Mononuclear cell (primary cell): Measurements from ENCODE around the gene CCDC86. TPM values are rescaled to one million over a fixed set of nuclear protein-coding genes. Genes with fewer than 3 reads are reported as not detected.
"Not testable (repeated sequence)": the region's sequence is repeated elsewhere in the genome, so short reads cannot be mapped to it uniquely, and the experiment has no call there.

ENCODE experiments used
- H3K27me3 ChIP-seq: 2 replicates; pipeline ENCODE4 v1.6.0; 2011; ENCODE audit warnings: low read length, control low read depth; ENCODE audit not compliant: insufficient read depth
- H3K4me1 ChIP-seq: 2 replicates; pipeline ENCODE4 v1.5.1; 2011; ENCODE audit warnings: mild to moderate bottlenecking, low read length, control low read depth; ENCODE audit not compliant: insufficient read depth
- H3K4me3 ChIP-seq: 2 replicates; pipeline ENCODE4 v1.5.1; 2011; ENCODE audit warnings: mild to moderate bottlenecking, low read length, moderate library complexity
- H3K9me3 ChIP-seq: 2 replicates; pipeline ENCODE4 v1.5.1; 2011; ENCODE audit warnings: low read depth, mild to moderate bottlenecking, control low read depth, low read length
- total RNA-seq: library from RNA; depleted of rRNA; stranded (reverse); fragments of >200 nt; gene quantifications from one replicate; pipeline ENCODE4 v1.2.3, GENCODE V29; 2012

Gene CCDC86
- total RNA-seq, 1 donor = 3.8 TPM

GRCh38 chr11:60821827-60822599 is 19.9 kb upstream of the CCDC86 start:
- no peak overlapping the region for H3K4me3 ChIP-seq
- no peaks in the 10 kb centered on the region for H3K4me1 ChIP-seq
- no peaks in the 10 kb centered on the region for H3K27me3 ChIP-seq
- H3K9me3 ChIP-seq = peaks cover 2% of the 10 kb centered on the region

GRCh38 chr11:60823745-60824306 is 18.1 kb upstream of the CCDC86 start:
- H3K27me3 ChIP-seq, H3K9me3 ChIP-seq, H3K4me3 ChIP-seq, H3K4me1 ChIP-seq: not testable (repeated sequence)

GRCh38 chr11:60825118-60825517 is 16.8 kb upstream of the CCDC86 start:
- no peaks in the 10 kb centered on the region for H3K9me3 ChIP-seq
- H3K4me1 ChIP-seq = no peaks in the 10 kb centered on the region
- no peaks in the 10 kb centered on the region for H3K27me3 ChIP-seq
- no peak overlapping the region for H3K4me3 ChIP-seq

GRCh38 chr11:60825790-60826189 is 16.1 kb upstream of the CCDC86 start:
- H3K9me3 ChIP-seq = no peaks in the 10 kb centered on the region
- H3K4me1 ChIP-seq = no peaks in the 10 kb centered on the region
- no peaks in the 10 kb centered on the region for H3K27me3 ChIP-seq

GRCh38 chr11:60830478-60831142 is 11.3 kb upstream of the CCDC86 start:
- no peak overlapping the region for H3K4me3 ChIP-seq
- H3K27me3 ChIP-seq = peaks cover 2% of the 10 kb centered on the region
- H3K9me3 ChIP-seq = no peaks in the 10 kb centered on the region
- peaks cover 18% of the 10 kb centered on the region for H3K4me1 ChIP-seq

More at GRCh38 chr11:60825790-60826189, 16.1 kb upstream of the CCDC86 start:
- no peak overlapping the region for H3K4me3 ChIP-seq

GRCh38 chr11:60831143-60831500 is 10.8 kb upstream of the CCDC86 start:
- H3K9me3 ChIP-seq = no peaks in the 10 kb centered on the region
- H3K4me3 ChIP-seq = no peak overlapping the region
- H3K4me1 ChIP-seq = peaks cover 23% of the 10 kb centered on the region
- peaks cover 2% of the 10 kb centered on the region for H3K27me3 ChIP-seq

- no peak overlapping the region for H3K4me3 ChIP-seq
- H3K9me3 ChIP-seq = no peaks in the 10 kb centered on the region
- H3K4me1 ChIP-seq = peaks cover 28% of the 10 kb centered on the region
- peaks cover 2% of the 10 kb centered on the region for H3K27me3 ChIP-seq
These were observed 10.3 kb upstream of the CCDC86 start for GRCh38 chr11:60831501-60832079.

GRCh38 chr11:60834742-60835533 is 7.0 kb upstream of the CCDC86 start:
- Histone ChIP-seq H3K4me3 (no peak overlapping the region), H3K4me1 (peaks cover 36% of the 10 kb centered on the region), H3K9me3 (no peaks in the 10 kb centered on the region), H3K27me3 (peaks cover 2% of the 10 kb centered on the region)

GRCh38 chr11:60835534-60835846 is 6.4 kb upstream of the CCDC86 start:
- Histone ChIP-seq H3K9me3 (no peaks in the 10 kb centered on the region), H3K4me3 (no peak overlapping the region), H3K27me3 (peaks cover 2% of the 10 kb centered on the region), H3K4me1 (peaks cover 36% of the 10 kb centered on the region)

- Histone ChIP-seq H3K4me1 (peaks cover 44% of the 10 kb centered on the region), H3K27me3 (peaks cover 2% of the 10 kb centered on the region), H3K4me3 (no peak overlapping the region), H3K9me3 (no peaks in the 10 kb centered on the region)
These were observed 4.9 kb upstream of the CCDC86 start for GRCh38 chr11:60836866-60837515.

- Histone ChIP-seq H3K4me3 (no peak overlapping the region), H3K4me1 (peaks cover 53% of the 10 kb centered on the region), H3K27me3 (no peaks in the 10 kb centered on the region), H3K9me3 (no peaks in the 10 kb centered on the region)
These were observed 3.8 kb upstream of the CCDC86 start for GRCh38 chr11:60838132-60838531.

GRCh38 chr11:60840470-60841430 is 1.2 kb upstream of the CCDC86 start:
- Histone ChIP-seq H3K4me1 (peaks cover 55% of the 10 kb centered on the region), H3K9me3 (no peaks in the 10 kb centered on the region), H3K27me3 (no peaks in the 10 kb centered on the region), H3K4me3 (no peak overlapping the region)

GRCh38 chr11:60842668-60843600 is 1.0 kb downstream of the CCDC86 start:
- Histone ChIP-seq H3K4me3 (peak overlapping the region; percentile 76), H3K4me1 (peaks cover 38% of the 10 kb centered on the region), H3K27me3 (no peaks in the 10 kb centered on the region), H3K9me3 (no peaks in the 10 kb centered on the region)
